LoVo (cell line): ENCODE results near the gene C11orf58.

ENCODE experiments used
- DNase-seq: peaks from one replicate; pipeline ENCODE4 v3.0.0-alpha.2; 2016; ENCODE audit warnings: low spot score

Gene C11orf58

GRCh38 chr11:16804104-16804947 lies 65.9 kb downstream of the C11orf58 start:
- no peak for DNase-seq

GRCh38 chr11:16805938-16806337 lies 67.5 kb downstream of the C11orf58 start:
- DNase-seq = no peak

GRCh38 chr11:16806791-16807190 lies 68.3 kb downstream of the C11orf58 start:
- DNase-seq = no peak

- no peak for DNase-seq
Measured at GRCh38 chr11:16807306-16807705, 68.9 kb downstream of the C11orf58 start.
